HG02759 (cell line): ENCODE measurements around the gene DENND1A.
"Not testable (repeated sequence)": the region's sequence is repeated elsewhere in the genome, so short reads cannot be mapped to it uniquely, and the experiment has no call there.

Source experiments
- ATAC-seq: cut with Tn5 transposase; IDR thresholded peaks from one replicate; pipeline ENCODE4 v1.9.1; 2021; ENCODE audit warnings: mild to moderate bottlenecking, moderate library complexity; ENCODE audit not compliant: unreplicated experiment

The DENND1A gene, protein sequence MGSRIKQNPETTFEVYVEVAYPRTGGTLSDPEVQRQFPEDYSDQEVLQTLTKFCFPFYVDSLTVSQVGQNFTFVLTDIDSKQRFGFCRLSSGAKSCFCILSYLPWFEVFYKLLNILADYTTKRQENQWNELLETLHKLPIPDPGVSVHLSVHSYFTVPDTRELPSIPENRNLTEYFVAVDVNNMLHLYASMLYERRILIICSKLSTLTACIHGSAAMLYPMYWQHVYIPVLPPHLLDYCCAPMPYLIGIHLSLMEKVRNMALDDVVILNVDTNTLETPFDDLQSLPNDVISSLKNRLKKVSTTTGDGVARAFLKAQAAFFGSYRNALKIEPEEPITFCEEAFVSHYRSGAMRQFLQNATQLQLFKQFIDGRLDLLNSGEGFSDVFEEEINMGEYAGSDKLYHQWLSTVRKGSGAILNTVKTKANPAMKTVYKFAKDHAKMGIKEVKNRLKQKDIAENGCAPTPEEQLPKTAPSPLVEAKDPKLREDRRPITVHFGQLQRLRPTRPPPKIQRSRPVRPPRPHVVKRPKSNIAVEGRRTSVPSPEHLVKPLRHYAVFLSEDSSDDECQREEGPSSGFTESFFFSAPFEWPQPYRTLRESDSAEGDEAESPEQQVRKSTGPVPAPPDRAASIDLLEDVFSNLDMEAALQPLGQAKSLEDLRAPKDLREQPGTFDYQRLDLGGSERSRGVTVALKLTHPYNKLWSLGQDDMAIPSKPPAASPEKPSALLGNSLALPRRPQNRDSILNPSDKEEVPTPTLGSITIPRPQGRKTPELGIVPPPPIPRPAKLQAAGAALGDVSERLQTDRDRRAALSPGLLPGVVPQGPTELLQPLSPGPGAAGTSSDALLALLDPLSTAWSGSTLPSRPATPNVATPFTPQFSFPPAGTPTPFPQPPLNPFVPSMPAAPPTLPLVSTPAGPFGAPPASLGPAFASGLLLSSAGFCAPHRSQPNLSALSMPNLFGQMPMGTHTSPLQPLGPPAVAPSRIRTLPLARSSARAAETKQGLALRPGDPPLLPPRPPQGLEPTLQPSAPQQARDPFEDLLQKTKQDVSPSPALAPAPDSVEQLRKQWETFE

DNA sequence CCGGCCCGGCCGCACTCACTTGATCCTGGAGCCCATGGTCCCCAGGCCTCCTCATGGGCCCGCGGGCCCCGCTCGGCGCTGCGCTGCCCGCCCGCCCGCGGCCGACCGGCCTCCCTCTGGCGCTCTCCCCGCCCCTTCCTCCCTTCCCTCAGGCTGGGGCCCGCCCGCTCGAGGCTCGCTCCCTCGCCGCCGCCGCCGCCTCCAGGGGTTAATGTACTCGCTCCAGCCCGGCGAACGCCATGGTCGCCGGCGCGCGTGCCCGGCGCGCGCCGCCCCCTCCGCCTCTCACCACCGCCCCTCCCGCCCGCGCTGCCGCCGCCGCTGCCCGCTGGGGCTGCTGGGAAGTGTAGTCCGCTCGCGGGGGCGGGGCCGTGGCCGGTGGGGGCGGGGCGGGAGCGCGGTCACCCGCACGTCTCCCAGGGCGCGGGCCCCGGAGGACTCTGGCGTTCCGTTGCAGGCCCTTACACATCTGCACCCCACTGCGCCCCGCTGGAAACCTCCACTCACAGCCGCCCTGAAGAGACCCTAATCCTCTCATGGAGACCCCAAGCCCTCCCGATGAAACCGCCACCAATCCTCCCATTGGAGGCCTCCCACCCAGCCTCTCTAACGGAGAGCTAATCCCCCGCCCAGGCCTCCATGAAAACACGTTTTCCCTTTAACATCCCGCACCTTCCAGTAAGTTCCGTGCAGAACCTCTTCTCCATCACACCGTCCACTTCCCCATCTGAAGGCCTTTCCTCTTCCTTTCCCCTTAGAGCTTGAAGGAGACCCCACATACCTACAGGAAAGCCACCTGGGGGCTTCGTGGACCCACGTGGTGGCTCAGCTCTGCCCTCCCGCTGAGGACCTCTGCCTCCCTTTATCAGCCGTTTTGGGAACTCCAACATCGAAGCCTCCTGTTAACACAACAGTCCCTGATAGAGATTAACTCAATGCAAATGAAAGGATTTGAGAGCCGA, at the start of gene DENND1A:
DENND1A (minus strand) TSS at position 257 of the 962 bp plus-strand sequence; CDS start at position 36, 221 bp downstream.
- peak; percentile 81 for ATAC-seq

DNA sequence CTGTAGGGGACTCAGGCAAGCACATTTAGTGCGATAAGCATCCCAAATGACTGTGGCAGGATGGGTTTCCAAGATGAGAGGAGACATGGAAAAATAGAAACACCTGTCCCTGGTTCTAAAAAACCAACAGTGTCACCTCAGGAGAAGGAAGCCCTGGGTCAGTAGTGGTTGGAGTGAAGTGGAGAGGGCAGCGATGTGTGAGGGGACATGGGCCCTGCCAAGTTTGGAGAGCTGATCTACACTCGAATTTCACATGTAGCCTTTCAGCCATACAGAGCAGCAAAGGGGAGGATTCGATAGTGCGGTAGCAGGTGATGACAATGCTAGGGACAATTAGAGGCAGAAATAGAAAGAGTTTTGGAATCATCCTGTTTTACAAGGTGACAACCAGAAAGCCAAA, 49.1 kb upstream of the DENND1A start:
- no peak for ATAC-seq

DNA sequence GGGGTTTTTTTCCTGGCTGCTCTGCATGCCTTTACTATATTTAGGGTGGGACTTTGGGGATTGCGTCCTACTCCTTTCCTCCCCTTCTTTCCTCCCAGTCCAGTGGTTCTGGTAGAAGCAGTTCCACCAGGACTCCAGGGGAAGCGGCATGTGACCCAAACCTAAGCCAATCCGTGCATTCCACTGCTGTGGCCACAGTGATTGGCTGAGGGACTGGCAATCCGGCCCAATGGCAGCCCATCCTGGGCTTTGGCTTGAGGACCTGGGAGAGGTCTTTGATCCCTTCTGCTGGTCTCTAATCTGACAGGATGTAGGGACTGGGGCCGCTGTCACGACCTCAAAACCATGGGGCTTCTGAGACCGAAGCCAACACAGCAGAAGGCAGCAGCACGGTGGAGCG, 46.7 kb upstream of the DENND1A start:
- not testable (repeated sequence) for ATAC-seq

- no peak for ATAC-seq
Measured at GRCh38 chr9:123975871-123976270, 45.9 kb upstream of the DENND1A start.

DNA sequence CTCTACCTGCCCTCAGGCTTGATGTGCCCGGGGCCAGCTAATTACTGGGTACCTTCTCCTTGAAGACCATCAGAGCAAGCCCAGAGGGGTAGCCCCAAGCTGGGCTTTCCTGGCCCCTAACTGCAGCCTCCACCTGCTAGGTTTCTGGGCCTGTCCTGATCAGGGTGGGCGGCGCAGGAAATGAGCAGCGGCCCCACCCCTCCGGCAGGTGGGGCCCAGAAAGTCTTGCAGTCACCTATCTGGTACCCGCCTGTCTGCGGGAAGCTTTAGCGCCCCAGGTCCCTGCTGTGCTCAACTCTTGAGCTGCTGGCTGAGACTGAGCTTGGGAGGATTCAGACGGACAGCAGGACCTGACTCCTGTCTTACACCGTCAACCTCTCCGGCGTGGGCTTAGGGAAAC, 44.5 kb upstream of the DENND1A start:
- ATAC-seq, result no peak

GRCh38 chr9:123973590-123974223, 43.8 kb upstream of the DENND1A start:
- ATAC-seq, result no peak

GRCh38 chr9:123972618-123973017, 42.7 kb upstream of the DENND1A start:
- no peak for ATAC-seq

DNA sequence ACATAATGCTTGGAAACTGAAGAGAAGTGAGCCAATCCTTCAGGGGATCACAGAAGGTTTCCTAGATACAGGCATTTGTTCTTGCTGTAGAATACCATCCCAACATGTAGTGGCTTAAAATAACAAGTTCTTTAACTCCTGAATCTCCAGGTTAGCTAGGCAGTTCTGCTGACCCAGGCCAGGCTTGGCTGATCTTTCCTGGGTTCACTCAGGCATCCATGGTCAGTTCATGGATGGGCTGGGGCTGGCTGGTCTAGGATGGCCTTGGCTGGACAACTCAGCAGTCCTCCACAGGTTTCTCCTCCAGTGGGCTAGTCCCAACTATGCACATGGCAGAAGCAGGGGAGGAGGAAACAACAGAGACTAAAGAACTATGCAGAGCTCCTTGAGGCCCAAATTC, 37.4 kb upstream of the DENND1A start:
- ATAC-seq, result no peak

GRCh38 chr9:123965801-123966686, 36.1 kb upstream of the DENND1A start:
- no peak for ATAC-seq

GRCh38 chr9:123964761-123965160, 34.8 kb upstream of the DENND1A start:
- no peak for ATAC-seq

GRCh38 chr9:123960965-123961364, 31.0 kb upstream of the DENND1A start:
- no peak for ATAC-seq

DNA sequence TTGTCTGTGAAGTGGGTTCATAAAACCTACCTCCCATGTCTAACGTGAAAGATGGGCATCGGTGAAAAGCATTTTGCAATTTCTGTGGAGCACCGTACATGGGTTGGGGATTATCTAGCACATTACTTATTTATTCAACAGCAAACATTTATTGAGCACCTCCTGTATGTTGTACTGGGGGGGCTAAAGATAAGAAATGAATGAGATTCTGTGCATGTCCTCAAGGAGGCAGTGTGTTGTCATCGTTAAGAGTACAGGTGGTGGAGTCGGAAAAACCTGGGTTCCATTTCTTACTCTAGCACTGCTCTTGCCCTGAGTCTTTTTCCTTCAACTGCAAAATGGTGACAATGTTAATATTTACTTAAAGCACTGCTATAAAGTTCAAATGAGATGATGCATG, 30.4 kb upstream of the DENND1A start:
- no peak for ATAC-seq

DNA sequence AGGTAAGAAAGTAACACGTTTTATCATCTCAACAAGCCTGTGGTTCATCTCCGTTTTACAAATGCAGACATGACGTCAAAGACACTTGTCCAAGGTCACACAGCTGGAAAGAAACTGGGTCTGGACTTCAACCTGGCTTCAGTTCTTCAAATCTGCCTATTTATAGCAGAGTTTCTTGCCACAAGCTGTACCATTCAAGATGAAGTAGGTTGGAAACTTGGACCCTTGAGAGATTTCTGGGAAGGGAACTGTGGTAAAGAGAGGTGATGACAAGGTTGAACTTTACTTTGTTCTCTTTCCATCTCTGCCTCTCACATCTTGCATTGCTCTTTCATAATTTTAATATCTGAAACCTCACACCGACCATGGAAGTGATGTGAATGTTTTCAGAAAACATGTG, 29.9 kb upstream of the DENND1A start:
- no peak for ATAC-seq

DNA sequence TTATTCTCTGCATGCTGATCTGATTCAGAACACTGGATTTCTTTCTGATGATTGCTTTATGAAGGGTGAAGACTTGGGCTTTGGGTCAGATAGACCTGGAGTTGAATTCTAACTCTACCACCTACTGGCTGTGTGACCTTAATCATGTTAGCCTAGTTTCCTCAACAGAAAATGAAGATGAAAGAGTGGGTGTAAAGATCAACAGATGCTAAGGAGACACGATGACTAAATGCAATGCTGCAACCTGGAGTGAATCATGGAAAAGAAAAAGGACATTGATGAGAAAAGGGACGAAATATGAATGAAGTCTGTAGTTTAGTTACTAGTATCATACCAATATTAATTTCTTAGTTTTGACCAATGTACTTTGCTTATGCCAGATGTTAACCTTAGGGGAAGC, 27.8 kb upstream of the DENND1A start:
- ATAC-seq, result no peak

DNA sequence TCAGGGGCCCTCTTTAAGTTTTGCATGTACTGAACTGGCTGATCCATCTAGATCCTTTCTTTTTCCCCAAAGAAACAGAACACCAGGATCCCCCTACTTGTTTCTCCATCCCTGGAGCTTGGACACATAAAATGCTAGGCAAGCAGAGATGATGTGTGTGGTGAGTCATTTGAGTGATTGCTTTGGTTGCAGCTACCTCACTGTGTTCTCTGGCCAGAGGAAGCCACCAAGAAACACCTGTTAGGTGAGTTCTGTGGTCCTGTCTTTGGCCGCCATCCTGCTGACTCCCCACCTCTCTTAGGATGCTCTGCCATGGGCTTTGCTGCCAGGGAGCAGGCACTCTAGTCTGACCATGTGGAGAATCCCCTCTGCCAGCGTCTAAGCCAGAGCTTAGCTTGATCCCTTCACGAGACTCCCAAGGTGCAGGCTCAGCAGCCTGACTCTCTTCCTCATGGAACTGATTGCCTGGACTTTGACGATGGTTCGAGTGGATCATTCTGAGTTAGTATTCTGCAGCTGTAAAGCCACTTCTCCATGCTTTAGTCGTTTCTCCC, 27.3 kb upstream of the DENND1A start:
- ATAC-seq, result no peak

GRCh38 chr9:123955637-123956036, 25.7 kb upstream of the DENND1A start:
- no peak for ATAC-seq

DNA sequence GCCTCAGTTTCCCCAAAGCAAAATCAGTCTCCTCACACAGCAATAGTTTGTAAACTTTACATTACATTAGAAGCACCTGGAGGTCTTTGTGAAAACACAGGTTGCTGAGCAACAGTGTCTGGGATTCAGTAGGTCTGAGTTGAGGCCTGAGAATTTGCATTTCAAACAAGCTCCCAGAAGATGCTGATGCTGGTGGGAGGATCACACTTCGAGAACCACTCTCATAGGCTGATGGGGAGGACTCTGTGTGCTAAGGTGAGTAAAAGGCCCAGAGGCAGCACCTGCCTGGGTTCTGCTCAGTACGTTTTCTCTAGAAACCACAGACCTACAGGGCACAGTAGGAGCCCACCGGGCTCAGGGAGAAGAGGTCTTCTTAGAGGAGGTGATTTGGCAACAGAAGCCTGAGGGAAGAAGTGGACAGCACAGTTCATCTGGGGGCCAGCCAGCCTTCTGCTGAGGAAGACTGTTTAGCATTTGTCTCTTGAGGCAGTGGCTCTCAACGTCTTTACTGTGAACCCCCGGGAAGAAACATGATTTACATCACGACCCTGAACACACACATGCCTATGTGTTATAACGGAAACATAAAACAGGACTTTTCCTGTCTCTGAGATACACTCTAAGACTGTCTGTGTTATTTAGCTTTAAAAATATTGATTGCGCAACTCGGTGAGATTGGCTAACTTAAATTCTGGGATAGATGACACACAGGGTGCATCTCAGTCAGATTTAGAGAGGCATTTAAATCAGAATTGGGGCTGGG, 24.8 kb upstream of the DENND1A start:
- ATAC-seq, result no peak
